GM19397 (cell line): ENCODE measurements around the gene CRTAC1.

Source experiments
- ATAC-seq: cut with Tn5 transposase; IDR thresholded peaks from one replicate; pipeline ENCODE4 v1.9.1; 2021; ENCODE audit warnings: mild to moderate bottlenecking, moderate library complexity; ENCODE audit not compliant: unreplicated experiment

CRTAC1 gene

GRCh38 chr10:97903128-97904017 is 127.0 kb downstream of the CRTAC1 start:
- ATAC-seq: no peak

GRCh38 chr10:97901381-97901780 is 129.0 kb downstream of the CRTAC1 start:
- ATAC-seq: no peak

- no peak for ATAC-seq
Observed at GRCh38 chr10:97898429-97898828, 132.0 kb downstream of the CRTAC1 start.

- ATAC-seq: no peak
Observed at GRCh38 chr10:97896756-97897358, 133.6 kb downstream of the CRTAC1 start.

- ATAC-seq: no peak
Observed at GRCh38 chr10:97895915-97896314, 134.5 kb downstream of the CRTAC1 start.

- ATAC-seq: no peak
Observed at GRCh38 chr10:97895084-97895483, 135.3 kb downstream of the CRTAC1 start.

GRCh38 chr10:97894092-97894491 is 136.3 kb downstream of the CRTAC1 start:
- ATAC-seq: no peak

- no peak for ATAC-seq
Observed at GRCh38 chr10:97892939-97893338, 137.5 kb downstream of the CRTAC1 start.

GRCh38 chr10:97892506-97892905 is 137.9 kb downstream of the CRTAC1 start:
- ATAC-seq: no peak

- no peak for ATAC-seq
Observed at GRCh38 chr10:97891497-97892167, 138.8 kb downstream of the CRTAC1 start.

GRCh38 chr10:97889461-97890265 is 140.8 kb downstream of the CRTAC1 start:
- no peak for ATAC-seq

GRCh38 chr10:97888641-97889262 is 141.7 kb downstream of the CRTAC1 start:
- no peak for ATAC-seq

GRCh38 chr10:97888134-97888533 is 142.3 kb downstream of the CRTAC1 start:
- ATAC-seq: no peak

GRCh38 chr10:97887399-97887798 is 143.0 kb downstream of the CRTAC1 start:
- ATAC-seq: no peak

- no peak for ATAC-seq
Observed at GRCh38 chr10:97886286-97886685, 144.1 kb downstream of the CRTAC1 start.

GRCh38 chr10:97883092-97883485 is 147.3 kb downstream of the CRTAC1 start:
- no peak for ATAC-seq

- no peak for ATAC-seq
Observed at GRCh38 chr10:97882142-97883091, 148.0 kb downstream of the CRTAC1 start.

- no peak for ATAC-seq
Observed at GRCh38 chr10:97880109-97880508, 150.3 kb downstream of the CRTAC1 start.

- no peak for ATAC-seq
Observed at GRCh38 chr10:97879241-97879640, 151.2 kb downstream of the CRTAC1 start.
